NCI-H345 treated with DMSO at 0.1 percent for 48 hours (cell line): ENCODE results near the gene SUSD6.

Source experiments
- DNase-seq: peaks from one replicate; lab custom pipeline; 2025; ENCODE audit not compliant: unreplicated experiment; lab: John Stamatoyannopoulos, UW

The SUSD6 gene

GRCh38 chr14:69755296-69755695 lies 143.9 kb downstream of the SUSD6 start:
- no peak for DNase-seq

- DNase-seq = no peak
Observed at GRCh38 chr14:69755784-69756183, 144.4 kb downstream of the SUSD6 start.

- DNase-seq = no peak
Observed at GRCh38 chr14:69756298-69756697, 144.9 kb downstream of the SUSD6 start.

DNA sequence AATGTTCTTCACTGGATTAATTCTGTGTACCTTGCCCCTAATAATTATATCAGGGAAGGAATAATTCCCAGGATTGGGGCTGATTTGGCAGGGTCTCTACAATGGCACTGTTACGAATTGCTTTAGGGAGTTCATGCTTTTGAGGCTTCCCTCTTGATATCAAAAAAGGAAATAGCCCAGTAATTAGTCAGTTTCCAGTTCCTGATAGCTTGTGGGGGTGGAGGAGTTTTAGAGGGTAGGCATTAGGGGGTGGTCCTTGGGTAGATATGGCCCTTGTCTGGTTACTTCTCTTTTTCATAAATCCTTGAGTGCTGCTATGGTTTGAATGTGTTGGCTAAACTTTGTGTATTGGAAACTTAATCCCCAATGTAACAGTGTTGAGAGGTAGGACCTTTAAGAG lies 149.4 kb downstream of the SUSD6 start:
- DNase-seq = no peak

DNA sequence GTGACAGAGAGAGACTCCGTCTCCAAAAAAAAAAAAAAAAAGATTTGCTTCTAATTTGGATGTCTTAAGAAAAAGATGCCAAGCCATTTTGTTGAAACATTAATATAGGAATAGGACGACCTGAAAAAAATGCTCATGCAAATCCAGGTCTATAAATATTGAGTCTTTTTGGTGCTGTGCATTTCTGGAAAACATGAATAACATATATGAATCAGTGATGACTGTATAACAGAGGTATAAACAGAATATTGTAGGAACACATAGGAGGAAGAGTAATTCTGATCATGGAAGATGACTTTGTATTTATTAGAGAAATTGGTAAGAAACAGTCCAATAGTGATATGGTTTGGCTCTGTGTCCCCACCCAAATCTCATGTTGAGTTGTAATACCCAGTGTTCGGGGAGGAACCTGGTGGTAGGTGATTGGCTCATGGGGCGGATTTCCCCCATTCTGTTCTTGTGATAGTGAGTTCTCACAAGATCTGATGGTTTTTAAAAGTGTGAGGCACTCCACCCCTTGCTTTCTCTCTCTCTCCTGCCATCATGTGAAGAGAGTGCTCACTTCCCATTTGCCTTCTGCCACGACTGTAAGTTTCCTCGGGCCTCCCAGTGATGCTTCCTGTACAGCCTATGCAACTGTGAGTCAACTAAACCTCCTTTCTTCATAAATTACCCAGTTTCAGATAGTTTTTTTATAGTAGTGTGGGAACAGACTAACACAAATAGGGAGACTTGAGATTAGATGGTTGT lies 152.5 kb downstream of the SUSD6 start:
- DNase-seq = no peak
